Epithelial cell of proximal tubule (primary cell): ENCODE data around the gene ZNF304. TPM values are rescaled to one million over a fixed set of nuclear protein-coding genes. Genes with fewer than 3 reads are reported as not detected.
"Not testable (repeated sequence)": the region's sequence is repeated elsewhere in the genome, so short reads cannot be mapped to it uniquely, and the experiment has no call there.

Source experiments
- DNase-seq: peaks from one replicate; pipeline ENCODE4 v3.0.0-alpha.2; 2011; ENCODE audit warnings: low read depth
- H3K4me3 ChIP-seq: 2 replicates; pipeline ENCODE4 v1.5.1; 2011; ENCODE audit warnings: low read depth, mild to moderate bottlenecking, low read length
- total RNA-seq: library from RNA; depleted of rRNA; stranded (reverse); fragments of >200 nt; gene quantifications from 2 replicates; pipeline ENCODE4 v1.2.3, GENCODE V29; 2015
- TF ChIP-seq, protein P1 (sequence below): conservative IDR thresholded peaks from 2 replicates; pipeline ENCODE4 v1.5.1; 2012; ENCODE audit warnings: low read depth, mild to moderate bottlenecking, low read length

Gene ZNF304
- total RNA-seq, 1 donor from 2014 or later, result 2.7 TPM

DNA sequence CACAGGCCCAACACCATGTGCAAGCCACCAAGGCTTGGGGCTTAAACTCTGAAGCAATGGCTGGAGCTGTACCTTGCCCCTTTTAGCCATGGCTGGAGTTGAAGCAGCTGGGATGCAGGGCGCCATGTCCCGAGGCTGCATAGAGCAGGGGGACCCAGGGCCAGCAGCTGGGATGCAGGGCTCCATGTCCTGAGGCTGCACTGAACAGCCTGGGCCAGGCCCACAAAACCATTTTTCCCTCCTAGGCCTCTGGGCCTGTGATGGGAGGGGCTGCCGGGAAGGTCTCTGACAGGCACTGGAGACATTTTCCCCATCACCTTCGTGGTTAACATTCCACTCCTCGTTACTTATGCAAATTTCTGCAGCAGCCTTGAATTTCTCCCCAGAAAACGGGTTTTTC is 23.1 kb downstream of the ZNF304 start:
- TF ChIP-seq, protein P1, sequence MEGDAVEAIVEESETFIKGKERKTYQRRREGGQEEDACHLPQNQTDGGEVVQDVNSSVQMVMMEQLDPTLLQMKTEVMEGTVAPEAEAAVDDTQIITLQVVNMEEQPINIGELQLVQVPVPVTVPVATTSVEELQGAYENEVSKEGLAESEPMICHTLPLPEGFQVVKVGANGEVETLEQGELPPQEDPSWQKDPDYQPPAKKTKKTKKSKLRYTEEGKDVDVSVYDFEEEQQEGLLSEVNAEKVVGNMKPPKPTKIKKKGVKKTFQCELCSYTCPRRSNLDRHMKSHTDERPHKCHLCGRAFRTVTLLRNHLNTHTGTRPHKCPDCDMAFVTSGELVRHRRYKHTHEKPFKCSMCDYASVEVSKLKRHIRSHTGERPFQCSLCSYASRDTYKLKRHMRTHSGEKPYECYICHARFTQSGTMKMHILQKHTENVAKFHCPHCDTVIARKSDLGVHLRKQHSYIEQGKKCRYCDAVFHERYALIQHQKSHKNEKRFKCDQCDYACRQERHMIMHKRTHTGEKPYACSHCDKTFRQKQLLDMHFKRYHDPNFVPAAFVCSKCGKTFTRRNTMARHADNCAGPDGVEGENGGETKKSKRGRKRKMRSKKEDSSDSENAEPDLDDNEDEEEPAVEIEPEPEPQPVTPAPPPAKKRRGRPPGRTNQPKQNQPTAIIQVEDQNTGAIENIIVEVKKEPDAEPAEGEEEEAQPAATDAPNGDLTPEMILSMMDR, result no peak
- no peak for DNase-seq

DNA sequence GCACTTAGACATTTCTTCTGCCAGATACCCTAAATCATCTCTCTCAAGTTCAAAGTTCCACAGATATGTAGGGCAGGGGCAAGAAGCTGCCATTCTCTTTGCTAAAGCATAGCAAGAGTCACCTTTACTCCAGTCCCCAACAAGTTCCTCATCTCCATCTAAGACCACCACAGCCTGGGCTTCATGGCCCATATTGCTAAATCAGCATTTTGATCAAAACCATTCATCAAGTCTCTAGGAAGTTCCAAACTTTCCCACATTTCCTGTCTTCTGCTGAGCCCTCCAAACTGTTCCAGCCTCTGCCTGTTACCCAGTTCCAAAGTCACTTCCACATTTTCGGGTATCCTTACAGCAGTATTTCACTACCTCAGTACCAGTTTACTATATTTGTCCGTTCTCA is 23.6 kb downstream of the ZNF304 start:
- not testable (repeated sequence) for H3K4me3 ChIP-seq, DNase-seq

More for the DNA sequence above, 23.1 kb downstream of the ZNF304 start:
- no peak overlapping the region for H3K4me3 ChIP-seq

DNA sequence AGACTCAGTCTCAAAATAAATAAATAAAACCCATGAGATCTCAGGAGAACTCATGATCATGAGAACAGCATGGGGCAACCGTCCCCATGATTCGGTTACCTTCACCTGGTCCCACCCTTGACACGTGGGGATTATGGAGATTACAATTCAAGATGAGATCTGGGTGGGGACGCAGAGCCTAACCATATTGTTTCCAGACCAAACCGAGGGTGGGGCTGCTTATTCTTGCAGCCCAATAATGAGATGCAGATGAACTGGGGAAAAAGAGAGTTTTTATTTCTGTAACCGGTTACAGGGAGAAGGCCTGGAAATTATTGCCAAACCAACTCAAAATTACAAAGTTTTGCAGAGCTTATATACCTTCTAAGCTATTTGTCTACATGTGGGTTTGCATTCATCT is 25.1 kb downstream of the ZNF304 start:
- DNase-seq, result no peak
- H3K4me3 ChIP-seq, result no peak overlapping the region
- TF ChIP-seq, protein P1, result no peak

DNA sequence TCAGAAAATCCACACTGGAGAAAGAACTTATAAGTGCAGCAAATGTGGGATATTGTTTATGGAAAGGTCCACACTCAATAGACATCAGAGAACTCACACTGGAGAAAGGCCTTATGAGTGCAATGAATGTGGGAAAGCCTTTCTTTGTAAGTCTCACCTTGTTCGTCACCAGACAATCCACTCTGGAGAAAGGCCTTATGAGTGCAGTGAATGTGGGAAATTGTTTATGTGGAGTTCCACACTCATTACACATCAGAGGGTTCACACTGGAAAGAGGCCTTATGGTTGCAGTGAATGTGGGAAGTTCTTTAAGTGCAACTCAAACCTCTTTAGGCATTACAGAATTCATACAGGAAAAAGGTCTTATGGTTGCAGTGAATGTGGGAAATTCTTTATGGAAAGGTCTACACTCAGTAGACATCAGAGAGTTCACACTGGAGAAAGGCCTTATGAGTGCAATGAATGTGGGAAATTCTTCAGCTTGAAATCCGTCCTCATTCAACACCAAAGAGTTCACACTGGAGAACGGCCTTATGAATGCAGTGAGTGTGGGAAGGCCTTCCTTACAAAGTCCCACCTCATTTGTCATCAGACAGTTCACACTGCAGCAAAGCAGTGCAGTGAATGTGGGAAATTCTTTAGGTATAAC is 26.6 kb downstream of the ZNF304 start:
- H3K4me3 ChIP-seq, result no peak overlapping the region
- DNase-seq, result no peak
- TF ChIP-seq, protein P1, result no peak

DNA sequence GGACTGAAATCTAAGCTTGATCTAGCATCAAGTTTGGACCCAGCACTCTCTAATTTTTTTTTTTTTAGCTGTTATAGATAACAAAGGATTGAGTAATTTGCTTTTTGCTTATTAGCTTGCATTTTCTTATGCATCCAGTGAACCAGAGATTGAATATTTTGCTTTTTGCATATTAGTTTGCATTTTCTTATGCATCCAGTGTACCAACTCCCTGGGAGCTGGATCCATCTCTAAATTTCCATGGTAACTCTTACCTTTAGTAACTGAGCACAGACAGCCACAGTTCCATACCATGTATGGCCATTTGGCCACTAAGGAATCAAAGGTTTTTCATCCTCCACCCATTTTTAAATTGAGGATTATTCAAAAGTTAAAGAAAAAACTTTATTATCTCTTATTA is 29.9 kb downstream of the ZNF304 start:
- DNase-seq, result no peak
- TF ChIP-seq, protein P1, result no peak
- H3K4me3 ChIP-seq, result no peak overlapping the region

DNA sequence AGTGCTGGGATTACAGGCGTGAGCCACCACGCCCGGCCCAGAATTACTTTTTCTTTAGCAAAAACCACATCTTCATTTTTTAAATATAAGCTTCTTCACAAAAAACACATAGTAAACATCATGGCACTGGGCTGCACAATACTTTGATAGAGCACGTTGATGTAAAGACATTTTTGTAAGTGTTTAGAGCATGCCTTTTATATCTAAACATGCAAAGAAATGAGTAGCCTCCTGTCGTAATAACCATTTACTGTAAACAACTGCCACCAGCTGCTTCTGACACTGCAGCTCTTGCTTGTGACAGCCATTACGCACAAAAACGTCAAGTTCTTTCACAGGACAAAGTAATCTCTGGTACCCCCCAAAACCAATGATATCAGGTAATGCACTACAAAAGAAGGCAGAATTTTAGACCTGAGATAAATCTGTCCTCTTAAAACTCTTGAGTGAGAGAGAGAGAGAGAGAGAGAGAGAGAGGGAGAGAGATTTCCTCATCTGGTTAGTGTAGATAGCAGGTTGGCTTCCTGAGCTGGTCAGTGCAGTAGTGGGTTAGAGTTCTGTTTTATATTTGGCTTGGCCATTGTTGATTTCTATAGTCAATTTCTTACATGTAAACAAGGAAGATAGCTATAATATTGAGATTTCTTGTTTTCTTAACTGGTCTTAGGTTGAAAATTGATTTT is 31.9 kb downstream of the ZNF304 start:
- TF ChIP-seq, protein P1, result no peak
- DNase-seq, result no peak
- no peak overlapping the region for H3K4me3 ChIP-seq

DNA sequence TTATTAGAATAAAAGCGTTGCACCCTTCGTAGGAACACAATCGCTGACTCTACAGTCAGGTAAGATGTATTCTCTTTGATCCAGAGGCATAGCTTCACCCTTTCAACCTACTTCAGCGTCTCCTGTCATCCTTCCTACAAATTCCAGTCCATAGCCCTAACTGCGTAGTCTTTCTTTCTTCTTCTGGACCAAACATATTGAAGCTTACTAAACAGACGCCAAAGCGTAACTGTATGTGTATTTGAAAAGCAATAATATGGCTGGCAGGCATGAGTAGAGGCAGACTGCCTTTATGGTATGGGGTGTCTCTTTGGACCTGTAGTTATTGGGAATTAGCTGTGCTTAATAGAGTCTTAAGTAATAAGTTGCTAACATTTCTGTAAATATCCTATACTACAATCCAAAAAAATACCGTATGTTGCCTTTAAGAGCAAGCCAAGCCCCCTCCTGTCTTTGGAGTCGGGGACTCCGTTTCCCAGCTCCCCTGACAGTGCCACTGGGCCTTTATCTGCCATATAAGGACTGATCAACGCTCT is 38.2 kb downstream of the ZNF304 start:
- DNase-seq, result no peak
- TF ChIP-seq, protein P1, result no peak
- H3K4me3 ChIP-seq, result peak overlapping the region; percentile 90
